ENCODE data around the gene SRI.
"Not testable (repeated sequence)": the region's sequence is repeated elsewhere in the genome, so short reads cannot be mapped to it uniquely, and the experiment has no call there.

Gene SRI, protein sequence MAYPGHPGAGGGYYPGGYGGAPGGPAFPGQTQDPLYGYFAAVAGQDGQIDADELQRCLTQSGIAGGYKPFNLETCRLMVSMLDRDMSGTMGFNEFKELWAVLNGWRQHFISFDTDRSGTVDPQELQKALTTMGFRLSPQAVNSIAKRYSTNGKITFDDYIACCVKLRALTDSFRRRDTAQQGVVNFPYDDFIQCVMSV

DNA sequence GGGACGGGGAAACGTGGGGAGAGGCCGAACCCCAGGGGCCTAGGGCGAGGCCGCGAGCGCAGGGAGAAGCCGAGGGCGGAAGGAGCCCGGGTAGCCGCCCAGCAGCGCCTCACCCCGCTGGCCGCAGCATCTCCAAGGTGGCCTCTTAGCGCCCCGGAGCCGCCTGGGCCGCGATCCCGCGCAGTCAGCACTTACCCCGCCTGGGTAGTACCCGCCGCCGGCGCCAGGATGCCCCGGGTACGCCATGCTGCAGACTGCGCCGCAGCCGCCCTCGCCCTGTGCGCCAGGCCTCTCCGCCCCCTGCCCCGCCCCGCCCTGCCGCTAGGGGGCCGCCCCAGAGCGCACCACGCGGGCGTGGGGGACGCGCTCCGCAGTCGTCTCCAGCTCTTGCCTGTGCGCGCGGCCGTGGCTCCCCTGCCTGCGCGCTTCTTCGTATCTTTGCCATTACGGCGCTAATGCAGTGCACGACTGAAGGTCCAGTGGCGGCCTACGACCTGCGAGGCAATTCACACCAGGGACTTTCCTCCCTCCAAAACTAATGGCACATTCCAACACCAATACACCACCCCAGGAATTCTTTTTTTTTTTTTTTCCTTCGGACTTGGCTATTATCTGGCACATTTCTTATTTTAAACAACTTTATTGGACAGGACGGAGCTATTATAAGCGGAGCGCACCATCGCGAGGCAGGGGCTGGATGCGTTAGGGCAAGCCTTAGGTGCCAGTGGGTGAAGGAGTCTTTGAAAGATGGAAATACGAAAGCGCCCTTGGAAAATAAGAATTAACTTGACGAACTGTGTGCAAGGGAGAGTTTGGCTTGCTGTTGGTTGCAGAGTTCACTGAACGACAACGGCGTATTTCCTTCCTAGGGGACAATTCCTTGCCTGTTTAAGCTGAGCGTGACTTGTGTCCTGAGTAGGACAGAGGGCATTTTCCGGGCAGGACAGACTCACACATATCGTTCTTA is at the start of gene SRI:
TSS of gene SRI (minus strand) at position 258 of the 967 bp plus-strand sequence. CDS start at position 246, 12 bp downstream.
- DNase-seq, result peak; percentile 86

DNA sequence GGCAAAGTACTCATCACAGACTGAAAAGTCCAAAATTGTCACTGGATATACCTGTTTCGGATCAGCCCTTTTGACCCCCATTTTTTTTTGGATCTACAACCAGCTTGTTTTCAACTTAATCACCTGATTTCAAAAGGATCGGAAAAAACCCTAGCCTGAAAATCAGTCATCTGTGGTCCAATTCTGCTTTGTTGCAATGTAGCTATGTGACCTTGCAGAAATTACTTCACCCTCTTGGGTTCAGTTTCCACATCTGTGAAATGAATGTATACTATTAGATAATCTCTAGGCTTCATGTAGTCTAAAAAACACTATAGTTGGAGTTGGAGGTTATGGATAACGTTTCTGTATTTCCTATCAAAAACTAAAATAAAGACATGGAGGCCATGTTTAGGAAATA is 49.7 kb upstream of the SRI start:
- no peak for DNase-seq

DNA sequence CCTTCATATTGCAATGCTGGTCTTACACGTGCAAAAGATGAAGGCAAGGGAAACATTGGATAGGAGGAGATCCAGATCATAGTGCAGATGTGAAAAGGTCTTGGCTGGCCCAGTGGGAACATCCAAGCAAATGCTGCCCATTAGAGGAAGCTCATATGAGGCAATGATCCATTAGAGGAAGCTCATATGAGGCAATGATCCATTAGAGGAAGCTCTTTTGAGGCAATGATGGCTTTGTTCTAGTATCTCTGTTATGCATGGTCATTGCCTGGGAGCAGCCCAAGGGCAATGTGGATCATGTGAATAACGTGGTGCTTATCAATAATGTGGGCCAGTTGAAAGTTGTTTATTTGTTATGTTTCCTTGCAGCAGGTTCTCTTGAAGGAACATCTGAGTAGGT is 49.0 kb upstream of the SRI start:
- no peak for DNase-seq

DNA sequence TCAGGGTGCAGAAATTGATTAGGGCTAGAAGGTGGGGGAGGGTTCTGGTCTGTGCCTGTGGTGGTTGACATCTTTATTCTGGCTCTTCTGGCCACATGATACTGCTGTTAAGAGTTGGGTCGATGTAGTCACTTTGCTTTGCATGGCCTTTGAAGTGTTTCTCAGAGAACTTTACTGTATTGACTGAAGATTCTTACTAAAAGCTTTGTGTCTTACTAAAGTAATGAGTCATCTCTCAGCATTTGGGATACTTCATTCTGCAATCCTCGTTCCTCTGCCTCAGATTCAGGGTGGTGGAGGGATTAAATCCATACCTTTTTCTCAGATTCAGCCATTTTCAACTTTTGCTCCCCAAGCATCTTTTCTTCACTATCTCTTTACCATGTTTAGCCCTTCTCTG is 48.2 kb upstream of the SRI start:
- no peak for DNase-seq

DNA sequence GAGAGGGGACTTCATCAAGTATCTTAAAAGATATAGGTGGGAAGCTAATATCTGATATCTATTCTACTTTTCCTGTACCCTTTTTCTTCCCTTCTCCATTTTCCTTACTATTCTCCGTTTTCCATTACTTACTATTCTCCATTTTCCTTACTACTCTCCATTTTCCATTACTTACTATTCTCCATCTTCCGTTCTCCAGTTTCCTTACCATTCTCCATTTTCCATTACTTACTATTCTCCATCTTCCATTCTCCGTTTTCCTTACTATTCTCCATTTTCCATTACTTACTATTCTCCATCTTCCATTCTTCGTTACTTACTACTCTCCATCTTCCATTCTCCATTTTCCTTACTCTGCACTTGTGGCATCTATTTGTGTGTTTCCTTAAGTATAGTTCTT is 47.6 kb upstream of the SRI start:
- DNase-seq, result no peak

DNA sequence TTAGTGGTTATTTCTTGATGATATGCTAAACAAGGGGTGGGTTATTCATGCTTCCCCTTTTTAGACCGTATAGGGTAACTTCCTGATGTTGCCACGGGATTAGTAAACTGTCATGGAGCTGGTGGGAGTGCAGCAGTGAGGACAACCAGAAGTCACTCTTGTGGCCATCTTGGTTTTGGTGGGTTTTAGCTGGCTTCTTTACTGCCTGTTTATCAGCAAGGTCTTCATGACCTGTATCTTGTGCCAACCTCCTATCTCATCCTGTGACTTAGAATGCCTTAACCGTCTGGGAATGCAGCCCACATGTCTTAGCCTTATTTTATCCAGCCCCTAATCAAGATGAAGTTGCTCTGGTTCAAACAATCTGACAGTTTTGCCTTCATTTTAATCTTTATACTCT is 45.1 kb upstream of the SRI start:
- not testable (repeated sequence) for DNase-seq

DNA sequence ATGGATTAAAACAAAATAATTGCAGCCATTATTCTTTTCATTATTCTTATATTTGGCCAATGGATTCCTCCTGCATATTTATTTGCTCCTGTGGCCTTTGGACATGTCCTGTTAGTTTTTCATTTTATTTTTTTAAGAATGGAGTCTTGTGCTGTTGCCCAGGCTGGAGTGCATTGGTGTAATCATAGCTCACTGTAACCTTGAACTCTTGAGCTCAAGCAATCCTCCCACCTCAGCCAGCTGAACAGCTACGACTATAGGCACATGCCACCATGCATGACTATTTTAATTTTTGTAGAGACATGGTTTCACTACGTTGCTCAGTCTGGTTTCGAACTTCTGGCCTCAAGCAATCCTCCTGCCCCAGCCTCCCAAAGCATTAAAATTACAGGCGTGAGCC is 42.7 kb upstream of the SRI start:
- DNase-seq, result no peak

DNA sequence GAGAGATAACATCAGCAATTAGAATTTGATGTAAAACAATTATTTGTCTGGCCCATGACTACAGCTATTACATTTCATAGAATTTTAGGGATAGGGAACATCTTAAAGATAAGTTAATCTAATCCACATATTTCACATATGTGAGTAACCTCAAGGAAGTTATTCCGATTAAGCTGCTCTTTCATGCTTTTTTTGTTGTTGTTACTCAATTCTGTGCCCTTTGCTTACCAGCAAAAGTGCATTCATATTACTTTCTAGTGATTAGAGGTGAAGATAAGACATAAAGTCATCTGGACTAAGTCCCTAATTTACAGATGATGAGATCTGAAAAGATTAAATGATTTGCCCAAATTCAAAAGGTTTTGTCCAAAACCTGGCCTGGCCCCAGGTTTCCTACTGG is 40.9 kb upstream of the SRI start:
- DNase-seq, result no peak

DNA sequence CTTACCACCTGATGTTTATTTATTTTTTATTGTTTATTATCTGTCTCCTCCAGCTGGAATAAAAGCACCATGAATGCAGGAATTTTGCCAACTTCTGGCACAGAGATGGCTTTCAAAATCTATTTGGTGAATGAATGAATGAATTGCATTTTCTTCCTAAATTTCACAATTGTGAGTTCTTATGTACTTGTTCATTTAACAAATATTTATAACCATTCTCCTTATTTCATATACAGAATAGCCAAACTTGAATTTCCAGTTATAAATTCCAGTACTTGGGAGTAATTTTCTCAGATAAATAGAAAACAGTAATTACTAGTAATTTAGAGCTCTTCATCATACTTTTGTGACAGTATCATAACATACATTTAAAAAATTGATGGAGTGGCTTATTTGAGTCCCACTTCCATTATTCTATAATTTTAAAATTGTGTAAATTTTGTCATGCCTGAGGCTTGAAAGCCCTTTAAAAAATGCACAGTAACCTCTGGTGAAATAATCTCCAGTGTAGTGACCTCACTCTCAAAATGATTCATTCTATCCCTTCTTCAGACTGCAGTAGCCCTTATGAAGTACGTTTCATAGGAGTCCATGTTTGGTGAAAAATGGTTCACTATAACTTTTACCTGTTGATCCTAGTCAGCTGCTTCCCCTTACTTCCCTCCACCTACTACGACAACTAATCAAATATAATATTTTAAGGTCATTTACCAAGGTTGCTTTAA is 40.0 kb upstream of the SRI start:
- no peak for DNase-seq

DNA sequence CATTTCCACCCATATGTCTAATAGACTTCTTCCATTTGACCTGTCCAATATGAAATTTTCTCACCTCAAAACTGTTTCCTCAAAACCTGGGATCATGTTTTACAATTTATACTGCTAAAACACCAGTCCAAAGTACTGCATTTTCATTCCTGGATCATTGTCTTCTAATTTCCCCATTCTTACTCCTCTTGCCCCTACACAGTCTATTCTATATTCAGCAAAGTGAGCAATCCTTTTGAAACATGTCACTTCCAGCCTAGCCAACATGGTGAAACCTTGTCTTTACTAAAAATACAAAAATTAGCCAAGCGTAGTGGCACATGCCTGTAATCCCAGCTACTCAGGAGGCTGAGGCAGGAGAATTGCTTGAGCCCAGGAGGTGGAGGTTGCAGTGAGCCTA is 38.5 kb upstream of the SRI start:
- not testable (repeated sequence) for DNase-seq

DNA sequence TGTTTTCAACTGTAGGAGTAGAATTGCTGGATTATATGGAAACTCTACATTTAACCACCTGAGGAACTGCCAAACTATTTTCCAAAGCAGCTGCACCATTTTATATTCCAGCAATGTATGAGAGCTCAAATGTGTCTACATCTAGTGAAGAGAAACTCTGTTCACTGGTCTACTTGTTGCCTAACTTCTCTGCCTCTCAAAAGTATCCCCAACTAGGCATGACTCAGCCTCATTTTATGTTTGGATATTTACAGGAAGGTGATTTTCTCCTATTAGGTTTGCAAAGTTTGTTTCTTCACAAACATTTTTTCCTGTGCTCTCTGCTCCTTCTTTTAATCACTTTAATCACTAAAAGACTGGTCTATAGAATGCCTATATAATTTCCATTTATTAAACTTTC is 37.1 kb upstream of the SRI start:
- no peak for DNase-seq

DNA sequence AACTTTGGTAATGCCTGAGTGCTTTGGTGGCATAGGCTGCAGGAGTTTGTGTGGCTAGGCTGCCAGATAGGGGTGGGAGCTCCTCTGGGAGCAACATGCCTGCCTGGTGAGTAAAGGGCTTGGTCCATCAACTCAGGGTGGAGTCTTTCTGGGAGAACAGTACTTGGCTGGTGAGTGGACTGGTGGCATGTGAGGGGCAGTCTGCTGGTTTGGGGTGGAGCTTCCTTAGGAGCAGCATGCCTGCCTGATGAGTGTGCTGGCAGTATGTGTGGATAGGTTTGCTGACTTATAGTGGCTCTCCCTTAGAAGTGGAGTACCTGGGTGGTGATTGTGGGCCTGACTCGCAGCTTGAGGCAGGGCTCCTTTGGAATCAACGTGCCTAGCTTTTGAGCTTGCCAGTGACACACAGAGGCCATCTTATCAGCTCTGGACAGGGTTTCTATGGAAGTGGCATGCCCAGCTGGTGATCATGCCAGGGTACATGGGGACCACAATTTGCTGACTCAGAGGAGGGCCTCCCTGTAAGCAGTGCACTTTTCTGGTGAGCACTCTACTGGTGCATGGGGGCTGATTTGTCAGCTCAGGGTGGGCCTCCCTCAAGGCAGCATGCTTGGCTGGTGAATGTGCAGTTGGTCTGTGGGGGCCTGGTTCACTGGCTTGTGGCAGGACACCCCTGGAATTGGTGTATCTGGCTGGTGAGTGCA is 35.0 kb upstream of the SRI start:
- peak; percentile 72 for DNase-seq

DNA sequence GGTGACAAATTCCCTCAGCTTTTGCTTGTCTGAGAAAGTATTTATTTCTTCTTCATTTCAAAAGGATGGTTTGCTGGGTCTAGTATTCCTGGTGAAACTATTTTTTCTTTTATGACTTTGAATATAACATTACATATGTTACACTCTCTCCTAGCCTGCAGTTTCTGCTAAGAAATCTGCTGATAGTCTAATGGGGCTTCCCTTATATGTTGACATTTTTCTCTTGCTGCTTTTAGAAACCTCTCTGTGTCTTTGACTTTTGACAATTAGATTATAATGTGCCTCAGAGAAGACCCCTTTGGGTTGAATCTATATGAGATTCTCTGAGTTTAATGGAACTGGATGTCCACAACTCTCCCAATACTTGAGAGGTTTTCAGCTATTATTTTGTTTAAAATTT is 33.8 kb upstream of the SRI start:
- no peak for DNase-seq

DNA sequence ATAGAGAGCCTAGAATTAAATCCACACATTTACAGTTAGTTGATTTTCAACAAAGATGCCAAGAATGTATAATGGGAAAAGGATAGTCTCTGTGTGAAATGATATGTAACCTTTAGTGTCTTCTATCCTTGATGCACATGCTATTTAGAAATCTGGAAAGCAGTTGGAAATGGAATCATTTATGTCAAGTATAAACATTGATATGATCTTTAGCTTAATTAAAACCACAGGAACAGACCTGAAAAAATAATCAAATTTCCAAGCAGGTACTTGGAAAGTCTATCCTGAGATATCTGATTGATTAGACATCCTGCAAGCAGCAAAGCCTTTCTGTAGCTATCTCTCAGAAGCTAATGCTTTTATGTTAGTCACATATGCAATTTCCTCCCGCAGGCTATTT is 24.4 kb upstream of the SRI start:
- no peak for DNase-seq

DNA sequence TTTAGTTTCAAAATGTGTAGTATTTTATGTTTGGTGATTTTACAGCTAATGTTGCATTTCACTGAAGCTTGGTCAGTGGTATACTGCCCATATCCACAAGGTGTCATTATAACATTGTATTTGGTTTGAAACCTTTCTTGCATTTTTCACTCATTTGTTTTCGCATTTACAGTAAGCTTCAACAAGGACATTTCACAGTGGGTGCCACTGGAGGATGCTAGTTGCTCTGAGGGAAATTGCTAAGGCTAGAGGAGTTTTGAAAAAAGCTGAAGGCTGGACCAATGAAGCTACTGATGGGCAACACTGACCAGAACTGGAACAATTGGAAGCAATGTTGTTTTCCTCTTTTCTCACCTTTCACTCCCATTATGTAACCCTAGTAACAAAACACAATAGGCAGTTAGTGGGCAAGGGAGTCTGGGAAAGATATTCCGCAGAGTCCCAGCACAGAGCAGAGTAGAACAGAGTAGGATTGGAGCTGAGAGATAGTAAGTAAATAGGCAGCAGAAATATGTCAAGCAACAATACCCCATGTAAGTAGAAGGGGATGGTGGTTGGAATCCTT is 23.6 kb upstream of the SRI start:
- peak; percentile 24 for DNase-seq

DNA sequence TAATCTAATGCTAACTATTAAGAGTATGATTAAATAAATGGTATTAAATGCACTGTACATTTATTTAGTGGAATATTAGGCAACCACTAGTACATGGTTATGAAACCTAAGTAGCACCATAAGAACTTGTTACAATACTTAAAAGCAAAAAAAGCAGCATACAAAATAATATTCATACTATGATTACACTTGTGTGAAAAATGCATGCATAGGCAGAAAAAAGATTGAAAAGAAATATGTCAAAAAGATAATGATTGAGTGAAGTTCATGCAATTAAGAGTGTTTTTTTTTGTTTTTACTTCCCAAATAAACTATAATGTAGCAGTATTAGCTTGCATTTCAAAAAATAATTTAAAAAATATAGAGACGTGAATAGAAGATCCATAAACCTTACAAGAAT is 20.0 kb upstream of the SRI start:
- DNase-seq, result no peak

DNA sequence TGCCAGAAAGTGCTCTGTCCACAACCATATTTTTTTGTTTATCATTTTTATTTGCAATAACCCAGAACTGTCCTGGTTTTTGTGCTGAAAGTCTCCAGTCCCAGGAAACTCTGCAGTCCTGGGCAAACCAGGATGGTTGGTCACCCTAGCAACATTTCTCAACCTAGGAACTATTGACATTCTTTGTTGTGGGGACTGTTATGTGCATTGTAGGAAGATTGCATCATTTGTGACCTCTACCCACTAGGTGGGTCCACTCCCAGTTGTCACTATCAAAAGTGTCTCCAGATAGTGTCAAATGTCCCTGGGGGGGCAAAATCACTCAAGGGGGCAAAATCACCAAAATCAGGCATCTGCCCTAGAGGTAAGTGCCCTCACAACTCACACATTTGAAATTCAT is 14.0 kb upstream of the SRI start:
- DNase-seq, result no peak

DNA sequence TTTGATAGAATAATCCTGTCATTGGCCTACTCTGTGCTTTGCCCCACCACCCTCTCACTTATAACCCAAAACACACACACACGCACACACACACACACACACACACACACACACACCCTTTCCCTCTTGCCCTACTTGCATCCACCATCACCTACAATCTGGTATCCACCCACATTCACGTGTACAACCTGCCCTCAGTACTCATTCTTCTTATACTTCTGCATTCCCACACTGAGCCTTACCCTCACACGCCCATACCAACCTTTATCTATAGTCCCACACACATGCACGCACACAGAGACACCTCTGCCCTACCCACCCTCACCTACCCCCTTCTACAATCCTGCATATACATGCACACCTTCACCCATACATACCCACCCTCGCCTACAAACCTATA is 10.8 kb upstream of the SRI start:
- DNase-seq, result no peak

DNA sequence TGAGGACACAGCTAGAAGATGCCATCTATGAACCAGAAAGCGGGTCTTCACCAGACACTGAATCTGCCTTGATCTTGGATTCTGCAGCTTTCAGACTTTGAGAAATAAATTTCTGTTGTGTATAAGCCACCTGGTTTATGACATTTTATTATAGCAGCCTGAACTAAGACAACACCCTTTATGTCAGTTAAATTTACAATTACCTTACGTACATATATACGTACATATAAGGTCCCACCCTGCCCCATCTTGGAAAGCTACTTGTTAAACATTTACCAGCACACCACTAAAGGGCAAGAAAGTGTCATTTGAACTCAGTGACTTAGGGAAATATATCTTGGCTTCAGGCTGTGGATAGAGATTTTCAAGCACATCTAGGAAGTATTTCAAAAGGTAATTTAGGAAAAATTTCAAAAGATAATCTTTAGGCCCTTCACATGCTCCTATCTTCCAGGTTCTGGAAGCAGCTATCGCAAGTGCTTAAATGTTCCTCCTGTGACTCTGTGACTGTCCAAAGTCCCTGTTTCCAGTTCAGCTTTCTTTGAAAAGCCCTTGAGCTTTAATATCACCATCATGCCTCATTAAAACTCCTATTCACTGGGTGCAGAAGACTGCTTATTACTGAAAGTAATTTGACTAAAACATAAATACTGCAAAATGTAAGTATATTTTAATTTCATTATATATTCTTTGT is 9.6 kb upstream of the SRI start:
- no peak for DNase-seq

DNA sequence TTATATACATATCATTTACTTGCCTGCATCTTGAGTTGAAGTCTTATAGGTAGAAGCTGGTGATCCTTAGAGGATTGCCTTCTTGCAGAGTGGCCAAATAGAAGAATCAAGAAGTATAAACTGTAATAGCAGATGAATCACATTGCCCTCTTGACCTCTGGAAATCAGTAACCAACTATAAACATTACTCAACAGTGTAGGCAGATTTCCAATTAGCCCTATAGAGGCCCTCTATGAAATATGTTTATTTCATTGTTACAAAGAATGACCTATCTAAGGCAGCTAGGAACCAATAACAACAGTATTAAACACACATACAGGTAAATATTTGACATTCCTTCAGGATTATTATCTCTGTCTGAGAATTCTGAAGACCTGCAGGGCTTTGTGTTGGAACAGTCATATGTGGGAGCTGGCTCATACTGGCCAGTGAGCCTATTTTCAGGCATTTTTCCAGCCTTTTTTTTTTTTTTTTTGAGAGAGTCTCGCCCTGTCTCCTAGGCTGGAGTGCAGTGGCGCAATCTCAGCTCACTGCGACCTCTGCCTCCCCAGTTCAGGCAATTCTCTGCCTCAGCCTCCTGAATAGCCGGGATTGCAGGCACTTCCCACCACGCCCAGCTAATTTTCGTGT is 7.2 kb upstream of the SRI start:
- peak; percentile 78 for DNase-seq

DNA sequence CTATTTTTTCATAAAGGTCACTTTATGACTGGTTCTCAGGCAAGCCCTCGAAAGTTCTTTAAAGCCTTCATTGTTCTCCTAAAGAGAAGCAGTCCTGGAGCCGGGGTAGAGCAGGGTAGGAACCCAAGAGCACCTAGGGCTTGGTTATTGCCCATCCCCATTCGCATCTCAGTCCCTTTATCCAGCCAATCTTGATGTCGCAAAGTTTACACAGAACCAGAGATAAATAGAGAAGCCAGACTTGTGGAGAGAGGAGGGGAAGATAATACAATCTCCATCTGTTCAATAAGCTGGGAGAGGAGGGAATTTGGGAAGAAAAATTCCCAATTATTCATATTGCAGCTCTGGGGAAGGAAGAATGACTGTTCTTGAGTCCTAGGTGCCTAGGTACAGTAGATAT is 6.4 kb upstream of the SRI start:
- DNase-seq, result no peak
